Measurements from ENCODE around the gene EPHA5. TPM values are rescaled to one million over a fixed set of nuclear protein-coding genes. Genes with fewer than 3 reads are reported as not detected.
A peak's percentile ranks its signal among the peaks of the same experiment; 100 is the strongest.

EPHA5 gene
- total RNA-seq, 1 experiment from 2014 or later, result not detected

DNA sequence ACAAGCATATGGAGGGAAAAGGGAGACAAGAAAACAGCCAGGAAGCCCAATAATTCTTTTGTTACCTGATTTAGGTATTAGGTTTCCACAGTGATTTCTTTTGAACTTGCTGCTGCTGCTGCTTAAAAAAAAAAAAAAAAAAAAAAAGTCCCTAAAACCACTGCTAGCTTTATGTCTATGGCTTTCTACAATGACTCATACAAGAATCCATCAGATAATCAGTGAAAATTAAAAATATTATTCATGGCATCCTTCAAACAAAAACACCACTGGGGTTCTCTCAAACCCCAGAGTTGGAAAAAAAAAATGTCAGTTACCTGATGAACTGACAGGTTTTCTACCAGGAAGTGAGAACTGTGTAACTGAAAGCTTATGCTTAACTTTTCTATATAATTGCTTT is 14.3 kb downstream of the EPHA5 start:
- no peaks in the 10 kb centered on the region for H3K79me2 ChIP-seq (ENCODE audit: insufficient read depth, low read length)
- H4K8ac ChIP-seq (replicated peaks; ENCODE audit: insufficient read length, low read depth, low read length), result no peak overlapping the region
- H3K4me1 ChIP-seq (ENCODE audit: insufficient read depth, low read length), result no peaks in the 10 kb centered on the region
- Mint-ChIP-seq H3K4me1 (peaks cover 36 to 45% of the 10 kb centered on the region in 2 experiments), H3K9me3 (no peaks in the 10 kb centered on the region), H3K27me3 (ENCODE audit: low read depth) (no peaks in the 10 kb centered on the region), H3K36me3 (ENCODE audit: insufficient read depth in 1 of 3, low read depth in 3 of 3) (no peaks in the 10 kb centered on the region), H3K27ac (peak overlapping the region; percentile 40 to 86 (median 82); a peak in 4 of 7 replicates), H3K4me3 (no peak overlapping the region)
- TF ChIP-seq, protein P1, sequence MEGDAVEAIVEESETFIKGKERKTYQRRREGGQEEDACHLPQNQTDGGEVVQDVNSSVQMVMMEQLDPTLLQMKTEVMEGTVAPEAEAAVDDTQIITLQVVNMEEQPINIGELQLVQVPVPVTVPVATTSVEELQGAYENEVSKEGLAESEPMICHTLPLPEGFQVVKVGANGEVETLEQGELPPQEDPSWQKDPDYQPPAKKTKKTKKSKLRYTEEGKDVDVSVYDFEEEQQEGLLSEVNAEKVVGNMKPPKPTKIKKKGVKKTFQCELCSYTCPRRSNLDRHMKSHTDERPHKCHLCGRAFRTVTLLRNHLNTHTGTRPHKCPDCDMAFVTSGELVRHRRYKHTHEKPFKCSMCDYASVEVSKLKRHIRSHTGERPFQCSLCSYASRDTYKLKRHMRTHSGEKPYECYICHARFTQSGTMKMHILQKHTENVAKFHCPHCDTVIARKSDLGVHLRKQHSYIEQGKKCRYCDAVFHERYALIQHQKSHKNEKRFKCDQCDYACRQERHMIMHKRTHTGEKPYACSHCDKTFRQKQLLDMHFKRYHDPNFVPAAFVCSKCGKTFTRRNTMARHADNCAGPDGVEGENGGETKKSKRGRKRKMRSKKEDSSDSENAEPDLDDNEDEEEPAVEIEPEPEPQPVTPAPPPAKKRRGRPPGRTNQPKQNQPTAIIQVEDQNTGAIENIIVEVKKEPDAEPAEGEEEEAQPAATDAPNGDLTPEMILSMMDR (conservative IDR thresholded peaks at IDR 0.05), result no peak
- no peak overlapping the region for H2BK12ac ChIP-seq (ENCODE audit: insufficient read length, low read depth, low read length)
- H3K18ac ChIP-seq (ENCODE audit: insufficient read length, low read depth, low read length), result no peak overlapping the region
- H3K4ac ChIP-seq (ENCODE audit: low read depth, low read length), result no peak overlapping the region
- no peak overlapping the region for H3K4me2 ChIP-seq (ENCODE audit: insufficient read depth, insufficient read length, low read length)
- no peak overlapping the region for H2BK120ac ChIP-seq (ENCODE audit: low read depth, low read length, poor library complexity, severe bottlenecking)
- H3K27ac ChIP-seq (ENCODE audit: insufficient read length, low read depth, low read length), result no peak overlapping the region
- H2AK5ac ChIP-seq (ENCODE audit: insufficient read length, low read length), result no peak overlapping the region
- H3K27me3 ChIP-seq (ENCODE audit: insufficient read depth, low read length), result no peaks in the 10 kb centered on the region
- no peak overlapping the region for H2AFZ ChIP-seq (ENCODE audit: low read length)
- no peak overlapping the region for H2BK15ac ChIP-seq (ENCODE audit: low read depth, low read length)
- no peaks in the 10 kb centered on the region for H4K20me1 ChIP-seq (ENCODE audit: control insufficient read depth, insufficient read depth, insufficient read length)
- no peaks in the 10 kb centered on the region for H3K9me3 ChIP-seq (ENCODE audit: control insufficient read depth, low read depth, low read length)
- H2BK20ac ChIP-seq (ENCODE audit: low read depth, low read length, poor library complexity, severe bottlenecking), result no peak overlapping the region
- H4K5ac ChIP-seq (ENCODE audit: insufficient read length, low read depth, low read length), result no peak overlapping the region
- H3T11ph ChIP-seq (ENCODE audit: low read length), result no peak overlapping the region
- H3K23me2 ChIP-seq (ENCODE audit: insufficient read length, low read depth, low read length, poor library complexity, severe bottlenecking), result no peaks in the 10 kb centered on the region
- H3K14ac ChIP-seq (ENCODE audit: insufficient read depth, low read length), result no peak overlapping the region
- no peak overlapping the region for H3K23ac ChIP-seq (ENCODE audit: insufficient read length, low read depth, low read length)
- no peak overlapping the region for H4K91ac ChIP-seq (ENCODE audit: insufficient read length, low read depth, low read length)
- H3K79me1 ChIP-seq (ENCODE audit: insufficient read depth, low read depth, low read length, poor library complexity, severe bottlenecking), result no peaks in the 10 kb centered on the region
- no peak overlapping the region for H3K9ac ChIP-seq (ENCODE audit: extremely low read depth, insufficient read length, low read length)
- no peak overlapping the region for H3K56ac ChIP-seq (ENCODE audit: insufficient read length, low read depth, low read length)
- H2BK5ac ChIP-seq (ENCODE audit: insufficient read length, low read length), result no peak overlapping the region
- DNase-seq, result no peak
